Measurements from ENCODE around the gene GPR35.

GPR35 gene

DNA sequence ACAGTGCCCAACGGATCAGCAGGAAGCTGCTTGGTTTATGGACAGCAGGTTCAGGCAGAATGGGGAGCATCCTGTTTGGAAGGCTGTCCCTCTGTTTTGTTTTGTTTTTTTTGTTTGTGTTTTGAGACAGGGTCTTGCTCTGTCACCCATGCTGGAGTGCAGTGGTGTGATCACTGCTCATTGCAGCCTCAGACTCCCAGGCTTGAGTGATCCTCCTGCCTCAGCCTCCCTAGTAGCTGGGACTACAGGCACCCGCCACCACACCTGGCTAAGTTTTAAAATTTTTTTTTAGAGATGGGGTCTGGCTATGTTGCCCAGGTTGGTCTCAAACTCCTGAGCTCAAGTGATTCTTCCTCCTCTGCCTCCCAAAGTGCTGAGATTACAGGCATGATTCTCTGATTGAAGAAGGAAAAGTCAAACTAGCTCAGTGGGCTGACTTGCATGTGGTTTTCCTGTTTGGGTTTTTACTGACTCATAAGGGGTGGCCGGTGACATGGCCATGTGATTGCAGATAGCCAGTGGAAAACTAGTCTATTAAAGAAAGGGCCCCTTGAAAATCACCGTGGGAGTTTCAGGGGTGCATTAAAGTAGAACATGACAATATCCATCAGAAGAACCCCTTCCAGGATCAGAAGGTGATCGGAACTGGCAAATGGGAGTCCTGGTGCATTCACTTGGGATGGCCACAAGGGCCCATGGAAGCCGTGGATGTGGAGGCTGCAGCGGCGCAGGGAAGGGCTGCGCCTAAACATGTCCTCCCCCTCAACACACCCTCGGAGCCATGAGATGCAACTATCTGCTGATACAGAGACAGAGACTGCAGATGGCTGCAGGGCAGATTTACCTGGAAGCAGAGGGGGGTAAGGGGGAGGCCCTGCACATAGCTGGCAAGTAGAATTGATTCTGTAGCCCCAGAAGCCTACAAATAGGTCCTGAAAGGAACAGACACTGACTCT is 30.9 kb downstream of the GPR35 start:
- TF ChIP-seq, protein P1, sequence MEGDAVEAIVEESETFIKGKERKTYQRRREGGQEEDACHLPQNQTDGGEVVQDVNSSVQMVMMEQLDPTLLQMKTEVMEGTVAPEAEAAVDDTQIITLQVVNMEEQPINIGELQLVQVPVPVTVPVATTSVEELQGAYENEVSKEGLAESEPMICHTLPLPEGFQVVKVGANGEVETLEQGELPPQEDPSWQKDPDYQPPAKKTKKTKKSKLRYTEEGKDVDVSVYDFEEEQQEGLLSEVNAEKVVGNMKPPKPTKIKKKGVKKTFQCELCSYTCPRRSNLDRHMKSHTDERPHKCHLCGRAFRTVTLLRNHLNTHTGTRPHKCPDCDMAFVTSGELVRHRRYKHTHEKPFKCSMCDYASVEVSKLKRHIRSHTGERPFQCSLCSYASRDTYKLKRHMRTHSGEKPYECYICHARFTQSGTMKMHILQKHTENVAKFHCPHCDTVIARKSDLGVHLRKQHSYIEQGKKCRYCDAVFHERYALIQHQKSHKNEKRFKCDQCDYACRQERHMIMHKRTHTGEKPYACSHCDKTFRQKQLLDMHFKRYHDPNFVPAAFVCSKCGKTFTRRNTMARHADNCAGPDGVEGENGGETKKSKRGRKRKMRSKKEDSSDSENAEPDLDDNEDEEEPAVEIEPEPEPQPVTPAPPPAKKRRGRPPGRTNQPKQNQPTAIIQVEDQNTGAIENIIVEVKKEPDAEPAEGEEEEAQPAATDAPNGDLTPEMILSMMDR (IDR thresholded peaks at IDR 0.05): no peak

DNA sequence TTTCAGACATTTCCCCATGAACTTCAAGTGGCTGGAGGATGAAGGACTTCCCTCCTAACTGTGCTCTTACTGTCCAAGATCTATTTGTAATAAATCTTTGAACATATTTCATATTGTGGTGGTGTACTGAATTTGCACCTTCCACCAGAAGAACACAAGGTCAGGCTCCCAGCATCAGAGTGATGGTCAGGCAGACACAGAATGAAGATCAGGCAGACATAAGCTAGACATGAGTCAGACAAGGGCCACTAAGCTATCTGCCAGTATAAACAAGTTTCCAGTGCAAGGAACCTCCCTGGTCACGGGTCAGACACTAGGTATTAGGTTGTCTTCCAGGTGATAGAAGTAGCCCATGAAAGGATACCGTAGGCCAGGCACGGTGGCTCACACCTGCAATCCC is 37.4 kb downstream of the GPR35 start:
- TF ChIP-seq, protein P1 (IDR thresholded peaks at IDR 0.05): no peak

DNA sequence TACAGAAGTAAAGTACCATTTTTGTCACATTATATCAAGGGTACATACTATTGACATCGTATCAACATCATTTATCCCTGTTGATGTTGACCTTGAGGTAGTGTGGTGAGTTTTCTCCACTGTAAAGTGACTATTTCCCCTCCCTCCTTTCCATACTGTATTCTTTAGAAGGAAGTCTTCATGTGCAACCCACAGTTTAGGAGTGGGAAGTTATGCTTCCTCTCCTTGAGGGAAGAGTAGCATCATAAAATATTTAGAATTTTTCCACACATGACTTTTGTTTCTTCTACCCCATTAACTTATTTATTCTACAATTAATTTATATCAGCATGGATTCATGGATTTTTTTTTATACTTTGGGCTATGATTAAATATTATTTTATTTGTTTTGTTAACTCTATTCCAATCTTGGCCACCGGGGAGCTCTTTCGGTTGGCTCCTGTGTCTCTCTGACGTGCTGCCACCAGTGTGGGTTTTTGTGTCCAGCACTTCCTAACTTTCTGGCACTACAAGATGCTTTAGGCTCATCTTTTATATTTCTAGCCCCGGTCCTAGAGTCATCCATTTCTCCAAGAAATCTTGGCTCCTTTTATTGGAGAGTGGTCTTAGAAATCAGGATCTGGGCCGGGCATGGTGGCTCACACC is 38.4 kb downstream of the GPR35 start:
- TF ChIP-seq, protein P1 (IDR thresholded peaks at IDR 0.05): no peak

DNA sequence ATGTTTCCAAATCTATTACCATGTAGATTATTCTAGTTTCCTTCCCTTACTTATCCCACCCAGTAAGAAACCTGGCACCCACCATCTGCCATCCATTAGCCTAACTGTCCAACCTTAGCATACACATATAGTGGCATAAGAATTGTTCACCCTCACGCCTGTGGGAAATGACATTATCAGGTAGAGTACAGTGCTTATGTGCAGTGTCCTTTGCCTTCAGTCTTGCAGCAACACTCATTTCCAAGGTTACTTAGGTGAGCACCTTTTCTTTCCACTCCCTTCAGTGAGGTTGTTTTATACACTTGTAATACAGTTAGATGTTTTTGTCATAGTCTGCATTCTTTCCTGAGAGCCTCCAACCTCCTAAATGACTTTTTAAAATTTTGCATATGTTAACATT is 39.3 kb downstream of the GPR35 start:
- TF ChIP-seq, protein P1 (IDR thresholded peaks at IDR 0.05): no peak

DNA sequence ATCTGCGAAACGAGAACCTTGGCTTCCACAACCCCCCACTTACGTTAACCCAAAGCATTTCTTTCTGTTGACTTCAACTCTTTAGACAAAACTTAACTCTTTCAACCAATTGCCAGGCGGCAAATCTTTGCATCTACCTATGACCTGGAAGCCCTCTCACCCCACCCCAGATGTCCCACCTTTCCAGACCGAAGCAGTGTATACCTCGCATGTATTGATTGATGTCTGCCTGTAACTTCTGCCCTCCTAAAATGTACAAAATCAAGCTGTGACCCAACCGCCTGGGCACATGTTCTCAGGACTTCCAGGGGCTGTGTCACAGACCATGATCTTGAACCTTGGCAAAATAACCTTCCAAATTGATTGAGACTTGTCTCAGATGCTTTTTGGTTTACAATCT is 45.1 kb downstream of the GPR35 start:
- TF ChIP-seq, protein P1 (IDR thresholded peaks at IDR 0.05): no peak

DNA sequence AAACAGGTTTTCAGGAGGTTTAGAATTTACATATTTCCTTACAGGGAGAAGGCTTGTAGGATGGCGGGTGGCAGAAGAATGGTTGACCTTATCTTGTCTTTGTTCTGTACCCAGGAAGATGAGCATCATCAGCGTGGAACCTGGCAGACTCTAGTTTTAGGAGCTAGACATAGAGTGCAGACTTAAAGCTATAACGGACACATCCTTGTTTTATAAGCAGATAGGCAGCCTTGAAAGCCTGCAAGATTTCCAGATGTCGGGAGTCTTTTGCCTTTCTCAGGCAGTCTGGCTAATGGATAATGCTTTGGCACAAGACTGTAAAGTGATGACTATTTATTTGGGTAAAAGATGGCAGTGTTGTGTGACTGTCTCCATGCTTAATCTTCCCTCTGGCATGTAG is 45.7 kb downstream of the GPR35 start:
- TF ChIP-seq, protein P1 (IDR thresholded peaks at IDR 0.05): no peak

DNA sequence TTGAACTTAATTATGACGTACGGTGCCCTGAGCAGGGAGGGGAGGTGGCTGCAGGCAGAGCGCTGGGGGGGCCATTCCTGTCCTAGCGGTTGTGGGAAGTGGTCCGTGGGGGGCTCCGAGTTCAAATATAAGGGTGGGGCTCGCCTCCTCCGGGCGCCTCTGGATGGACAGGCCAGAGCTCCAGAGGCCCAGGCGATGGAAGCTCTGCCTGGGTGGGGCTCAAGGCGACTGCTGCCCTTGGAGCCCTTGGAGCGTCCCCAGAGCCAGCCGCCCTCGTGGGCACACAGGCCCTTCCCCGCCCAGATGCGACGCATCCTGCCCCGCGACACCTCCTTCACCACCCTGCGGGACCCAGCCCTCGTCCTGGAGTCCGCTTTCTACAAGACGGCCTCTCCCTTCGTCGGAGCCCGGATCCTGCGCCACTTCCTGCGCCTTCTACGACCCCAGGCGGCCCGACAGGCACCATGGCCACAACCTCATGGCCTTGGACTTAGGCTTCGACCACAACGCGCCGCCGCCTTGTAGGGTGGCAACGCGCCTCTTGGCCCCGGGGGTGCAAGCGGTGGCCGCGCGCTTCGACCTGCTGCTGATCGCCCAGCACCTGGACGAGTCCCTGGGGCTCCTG is 46.9 kb downstream of the GPR35 start:
- TF ChIP-seq, protein P1 (IDR thresholded peaks at IDR 0.05): no peak
